ENCODE measurements around the gene ADCK1.

DNA sequence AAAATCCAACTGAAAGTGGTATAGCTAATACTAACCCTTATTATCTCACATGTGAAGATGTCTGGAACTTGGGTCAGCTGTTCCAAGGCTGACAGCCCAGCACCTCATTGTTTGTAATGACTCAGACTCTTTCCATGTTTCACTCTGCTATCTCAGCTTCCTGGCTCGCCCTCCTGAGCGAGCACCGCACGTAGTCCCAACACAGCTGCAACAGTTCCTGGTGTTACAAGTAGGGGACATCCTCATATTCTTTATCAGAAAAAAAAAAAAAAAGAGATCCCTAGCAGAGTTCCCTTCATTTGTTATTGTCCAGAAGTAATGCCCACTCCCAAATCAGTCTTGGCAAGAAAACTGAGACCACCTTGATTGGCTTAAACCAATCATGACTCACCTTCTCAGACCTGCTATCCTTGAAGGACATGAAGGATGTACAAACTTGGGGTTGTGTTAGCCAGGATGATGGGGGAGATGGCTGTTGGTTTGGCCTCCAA is 92.5 kb downstream of the ADCK1 start:
- TF ChIP-seq, protein P1, sequence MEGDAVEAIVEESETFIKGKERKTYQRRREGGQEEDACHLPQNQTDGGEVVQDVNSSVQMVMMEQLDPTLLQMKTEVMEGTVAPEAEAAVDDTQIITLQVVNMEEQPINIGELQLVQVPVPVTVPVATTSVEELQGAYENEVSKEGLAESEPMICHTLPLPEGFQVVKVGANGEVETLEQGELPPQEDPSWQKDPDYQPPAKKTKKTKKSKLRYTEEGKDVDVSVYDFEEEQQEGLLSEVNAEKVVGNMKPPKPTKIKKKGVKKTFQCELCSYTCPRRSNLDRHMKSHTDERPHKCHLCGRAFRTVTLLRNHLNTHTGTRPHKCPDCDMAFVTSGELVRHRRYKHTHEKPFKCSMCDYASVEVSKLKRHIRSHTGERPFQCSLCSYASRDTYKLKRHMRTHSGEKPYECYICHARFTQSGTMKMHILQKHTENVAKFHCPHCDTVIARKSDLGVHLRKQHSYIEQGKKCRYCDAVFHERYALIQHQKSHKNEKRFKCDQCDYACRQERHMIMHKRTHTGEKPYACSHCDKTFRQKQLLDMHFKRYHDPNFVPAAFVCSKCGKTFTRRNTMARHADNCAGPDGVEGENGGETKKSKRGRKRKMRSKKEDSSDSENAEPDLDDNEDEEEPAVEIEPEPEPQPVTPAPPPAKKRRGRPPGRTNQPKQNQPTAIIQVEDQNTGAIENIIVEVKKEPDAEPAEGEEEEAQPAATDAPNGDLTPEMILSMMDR (IDR thresholded peaks at IDR 0.05), result no peak
- no peak for TF ChIP-seq POLR2A (IDR thresholded peaks at IDR 0.05)
